HG02884 (cell line): ENCODE results near the gene SH3TC1.

Experiments
- ATAC-seq: cut with Tn5 transposase; IDR thresholded peaks from one replicate; pipeline ENCODE4 v1.9.1; 2021; ENCODE audit warnings: mild to moderate bottlenecking, moderate library complexity; ENCODE audit not compliant: unreplicated experiment

Gene SH3TC1

DNA sequence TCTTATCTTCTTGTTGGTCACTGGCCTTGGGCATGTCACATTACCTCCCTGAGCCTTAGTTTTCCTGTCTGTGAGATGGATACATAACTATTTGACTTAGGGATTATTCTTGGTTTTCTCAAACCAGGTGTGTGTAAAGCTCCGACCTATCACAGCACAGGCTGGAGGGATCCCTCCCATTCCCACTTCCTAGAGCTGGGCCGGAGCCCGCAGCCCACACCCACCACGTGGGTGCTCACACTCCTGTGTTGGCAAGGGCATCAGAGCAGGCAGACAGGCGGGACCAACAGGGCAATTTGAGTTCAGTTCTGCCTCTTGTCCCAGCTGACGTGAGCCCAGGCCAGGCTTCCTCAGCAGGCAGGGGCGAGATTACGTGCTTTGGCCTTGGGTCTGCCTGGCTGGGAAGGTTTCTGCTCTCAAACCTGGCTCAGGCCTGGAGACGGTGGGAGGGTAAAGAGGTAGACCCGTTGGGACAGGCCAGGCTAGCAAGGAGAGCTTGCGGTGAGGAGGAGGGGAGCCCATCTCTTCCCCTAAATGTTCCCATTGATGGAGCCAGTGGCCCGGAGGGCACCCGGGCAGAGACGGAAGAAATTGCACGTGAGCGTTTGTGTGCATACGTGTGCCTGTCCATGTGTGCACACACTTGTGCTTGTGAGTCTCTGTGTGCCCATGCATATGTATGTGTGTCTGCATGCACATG is 734 bp upstream of the SH3TC1 start:
- ATAC-seq, result no peak

DNA sequence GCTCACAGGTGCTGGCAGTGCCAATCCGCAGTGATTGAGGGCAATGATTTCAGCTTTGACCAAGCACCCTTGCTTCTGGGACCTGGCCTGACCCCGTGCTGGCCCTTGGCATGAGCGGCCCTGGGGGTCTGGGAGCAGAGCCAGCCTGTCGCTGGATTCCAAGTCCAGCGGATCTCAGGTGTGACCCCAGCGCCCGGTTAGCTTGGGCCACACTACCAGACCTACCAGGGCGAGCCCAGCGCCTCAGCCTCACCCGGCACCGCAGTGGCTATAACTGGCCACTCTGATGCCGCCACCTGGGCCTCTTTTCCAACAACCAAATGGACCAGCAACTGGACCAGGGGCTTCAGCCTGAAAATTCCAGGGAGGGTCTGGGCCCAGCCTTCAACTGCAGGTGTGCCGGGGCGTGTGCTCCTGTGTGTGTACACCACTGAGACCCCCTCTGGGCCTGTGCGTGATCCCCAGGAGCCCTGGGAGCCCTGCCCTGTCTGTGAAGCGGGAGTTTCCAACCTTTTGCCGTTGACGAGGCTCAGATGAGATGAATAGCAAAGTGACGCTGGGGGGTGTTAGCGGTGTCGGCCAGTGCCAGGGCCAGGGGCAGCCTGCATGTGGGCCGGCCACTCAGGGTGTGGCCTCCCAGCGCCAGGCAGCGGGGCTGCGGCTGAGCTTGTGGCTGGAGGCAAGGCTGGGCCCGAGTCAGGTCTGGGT is 658 bp downstream of the SH3TC1 start:
- no peak for ATAC-seq

DNA sequence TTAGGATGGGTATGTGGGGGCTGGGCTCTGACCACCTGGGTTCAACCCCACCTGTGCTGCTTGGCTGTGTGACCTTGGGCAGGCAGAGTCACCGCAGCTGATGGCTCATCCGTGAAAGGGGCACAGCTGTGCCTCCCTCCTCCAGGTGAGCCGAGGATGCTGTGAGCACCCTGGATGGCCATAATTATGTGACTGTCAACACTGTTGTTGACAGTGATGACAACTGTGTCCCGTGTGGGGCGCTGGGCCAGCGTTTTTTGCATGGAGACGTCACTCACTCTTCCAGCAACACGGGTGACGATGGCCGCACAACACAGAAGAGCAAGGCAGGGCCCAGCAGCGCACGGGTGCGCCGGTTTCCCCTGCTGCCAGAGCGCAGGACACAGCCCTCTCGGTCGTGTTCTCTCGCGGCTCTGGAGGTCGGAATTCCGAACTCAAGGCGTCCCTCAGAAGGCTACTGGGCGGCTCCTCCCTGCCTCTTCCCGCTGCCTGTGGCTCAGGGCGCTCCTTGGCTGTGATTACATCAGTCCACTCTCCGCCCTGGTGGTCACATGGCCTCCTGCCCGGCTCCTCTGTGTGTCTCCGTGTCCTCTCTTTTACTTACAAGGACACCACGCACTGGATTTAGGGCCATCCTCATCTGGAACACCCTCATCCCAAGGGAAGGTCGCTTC is 1.3 kb downstream of the SH3TC1 start:
- ATAC-seq, result no peak

DNA sequence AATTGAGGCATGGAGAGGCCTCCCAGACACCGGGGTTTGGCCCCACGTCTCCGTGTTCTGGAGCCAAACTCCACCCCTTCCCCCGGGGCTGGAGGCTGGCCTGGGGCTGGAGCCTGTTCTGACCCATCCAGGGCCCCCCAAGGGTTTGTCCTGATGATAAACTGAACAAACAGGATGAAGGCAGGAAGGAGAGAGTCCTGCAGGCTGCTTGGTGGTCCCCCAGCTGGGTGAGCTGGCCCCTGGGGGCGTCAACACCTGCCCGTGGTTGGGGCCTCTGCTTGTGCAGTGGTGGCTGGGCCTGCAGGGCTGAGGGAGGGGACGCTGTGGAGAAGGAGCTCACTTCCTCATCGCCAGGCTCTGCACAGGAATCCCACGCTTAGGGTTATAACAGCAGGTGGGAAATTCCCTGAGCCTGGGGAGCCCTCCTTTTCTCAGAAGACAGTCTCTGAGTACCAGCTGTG is 2.3 kb downstream of the SH3TC1 start:
- peak; percentile 40 for ATAC-seq

DNA sequence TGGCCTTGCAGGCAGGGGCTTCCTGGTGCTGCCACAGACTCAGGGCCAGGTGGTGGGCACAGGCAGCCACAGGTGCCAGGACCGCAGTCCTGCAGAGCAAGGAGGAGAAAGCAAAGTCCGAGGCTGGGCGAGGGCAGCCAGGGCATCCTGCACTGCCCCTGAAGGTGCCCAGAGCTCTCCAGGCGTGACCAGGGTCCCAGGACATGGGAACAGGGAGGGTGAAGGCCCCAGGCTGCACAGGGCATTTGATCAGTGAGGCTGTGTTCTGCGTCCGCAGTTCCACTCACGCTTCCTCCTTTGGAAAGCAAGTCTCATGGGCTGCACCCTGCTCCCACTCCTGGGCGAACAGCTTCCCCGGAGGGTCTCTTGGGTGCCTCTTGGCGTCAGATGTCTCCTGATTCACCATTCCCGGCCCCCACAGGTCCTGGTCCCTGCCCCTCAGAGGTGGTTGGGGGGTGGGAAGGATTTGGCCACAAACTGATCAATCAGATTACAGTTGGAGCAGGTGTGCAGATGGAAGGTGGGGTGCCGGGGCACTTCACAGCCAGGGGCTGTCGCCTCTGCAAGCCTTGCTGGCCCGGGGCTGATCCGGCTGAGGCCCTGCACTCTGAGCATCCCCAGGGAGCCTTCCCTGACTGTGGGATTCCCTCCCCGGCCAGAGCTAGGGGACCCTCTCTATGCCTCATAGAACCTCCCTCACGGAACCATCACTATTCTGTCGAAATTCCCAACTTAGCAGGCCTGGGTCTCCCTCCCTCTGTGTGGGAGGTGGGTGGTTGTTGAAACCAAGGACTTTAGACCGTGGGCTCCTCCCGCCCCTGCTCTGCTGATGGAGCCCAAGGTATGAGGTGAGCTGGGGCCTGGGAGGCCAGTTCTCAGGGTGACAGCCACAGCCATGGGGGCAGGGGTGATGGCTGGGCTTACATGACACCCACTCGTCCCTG is 3.3 kb downstream of the SH3TC1 start:
- ATAC-seq, result no peak

DNA sequence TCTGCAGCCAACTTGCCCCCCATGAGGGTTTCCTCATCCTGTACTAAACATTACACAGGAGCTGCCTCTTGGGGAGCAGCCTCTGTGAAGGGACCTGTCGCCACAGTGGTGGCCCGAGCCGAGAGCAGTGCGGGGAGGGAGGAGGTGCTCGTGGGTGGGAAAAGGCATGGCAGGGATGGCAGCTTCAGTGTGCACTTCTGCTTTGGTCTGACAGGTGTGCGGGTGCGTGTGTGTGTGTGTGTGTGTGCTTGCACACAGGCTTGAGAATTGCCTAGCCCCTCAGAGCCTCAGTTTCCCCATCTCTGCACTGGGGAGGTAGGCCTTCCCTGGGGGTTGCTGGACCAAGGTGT is 3.9 kb downstream of the SH3TC1 start:
- no peak for ATAC-seq

DNA sequence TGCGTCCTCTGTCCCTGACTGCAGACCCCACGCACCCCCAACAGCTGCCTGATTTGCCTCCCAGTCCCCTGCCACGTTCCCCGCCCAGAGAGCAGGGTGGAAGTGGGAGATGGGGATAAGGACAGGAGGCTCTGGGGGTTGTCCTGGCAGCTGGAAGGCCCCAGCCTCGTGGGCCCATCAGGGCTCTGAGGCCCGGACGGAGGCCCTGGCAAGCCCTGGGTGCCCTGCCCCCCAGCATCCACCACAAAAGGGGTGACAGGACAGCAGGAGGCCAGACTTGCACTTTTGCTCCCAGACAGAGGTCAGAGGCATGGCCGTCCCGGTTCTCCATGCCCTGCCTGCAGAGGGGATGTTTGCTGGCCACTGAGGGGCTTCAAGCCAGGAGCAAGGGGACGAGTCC is 4.7 kb downstream of the SH3TC1 start:
- no peak for ATAC-seq

DNA sequence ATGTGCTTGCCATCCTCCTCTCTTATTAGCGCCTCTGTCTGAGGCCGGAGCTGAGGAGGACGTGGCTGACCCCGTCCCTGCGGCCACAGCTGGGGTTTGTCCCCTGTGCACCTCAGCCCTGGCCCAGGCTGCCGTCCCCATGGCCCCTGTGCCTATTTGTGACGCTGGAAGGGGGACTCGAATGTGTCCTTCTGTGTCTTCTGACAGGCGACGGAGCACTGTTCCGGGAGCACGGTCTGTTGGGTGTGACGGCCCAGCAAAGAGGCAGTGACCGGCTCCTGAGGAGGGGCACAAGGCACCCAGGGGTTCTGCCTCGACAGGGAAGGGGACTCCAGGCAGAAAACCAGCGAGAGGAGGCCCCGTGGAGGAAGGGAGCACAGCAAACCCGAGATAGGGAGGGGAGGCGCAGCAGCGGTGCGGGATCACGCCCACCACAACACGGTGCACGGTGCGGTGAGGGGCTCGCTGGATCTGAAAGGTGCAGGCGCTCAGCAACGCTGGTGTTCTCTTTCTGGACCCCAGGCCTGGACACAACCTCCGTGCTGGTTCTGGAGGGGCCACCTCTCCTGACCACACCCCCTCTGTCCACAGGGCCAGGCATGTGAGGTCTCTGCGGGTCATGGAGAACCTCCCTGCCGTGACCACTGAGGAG is 5.6 kb downstream of the SH3TC1 start:
- no peak for ATAC-seq

DNA sequence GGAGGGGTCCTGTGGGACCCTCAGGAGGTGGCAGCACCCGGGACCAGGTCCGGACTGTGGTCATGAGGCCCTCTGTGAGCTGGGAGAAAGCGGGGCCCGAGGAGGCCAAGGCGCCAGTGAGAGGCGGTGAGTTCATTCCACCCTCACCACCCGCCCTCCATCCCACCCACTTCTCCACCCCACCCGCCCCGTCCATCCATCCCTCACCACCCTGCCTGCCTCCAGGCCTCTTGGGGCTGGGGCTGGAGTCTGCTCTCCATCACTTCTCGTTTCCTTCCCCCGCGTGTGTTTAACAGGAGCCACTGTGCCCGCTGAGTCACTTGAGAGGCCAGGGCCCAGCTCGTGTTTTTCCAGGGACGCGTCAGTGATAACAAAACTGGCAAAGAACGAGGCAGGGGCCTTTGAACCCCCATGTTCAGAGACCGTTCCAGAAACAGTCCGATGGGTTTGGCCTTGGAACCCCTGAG is 6.2 kb downstream of the SH3TC1 start:
- ATAC-seq, result no peak

DNA sequence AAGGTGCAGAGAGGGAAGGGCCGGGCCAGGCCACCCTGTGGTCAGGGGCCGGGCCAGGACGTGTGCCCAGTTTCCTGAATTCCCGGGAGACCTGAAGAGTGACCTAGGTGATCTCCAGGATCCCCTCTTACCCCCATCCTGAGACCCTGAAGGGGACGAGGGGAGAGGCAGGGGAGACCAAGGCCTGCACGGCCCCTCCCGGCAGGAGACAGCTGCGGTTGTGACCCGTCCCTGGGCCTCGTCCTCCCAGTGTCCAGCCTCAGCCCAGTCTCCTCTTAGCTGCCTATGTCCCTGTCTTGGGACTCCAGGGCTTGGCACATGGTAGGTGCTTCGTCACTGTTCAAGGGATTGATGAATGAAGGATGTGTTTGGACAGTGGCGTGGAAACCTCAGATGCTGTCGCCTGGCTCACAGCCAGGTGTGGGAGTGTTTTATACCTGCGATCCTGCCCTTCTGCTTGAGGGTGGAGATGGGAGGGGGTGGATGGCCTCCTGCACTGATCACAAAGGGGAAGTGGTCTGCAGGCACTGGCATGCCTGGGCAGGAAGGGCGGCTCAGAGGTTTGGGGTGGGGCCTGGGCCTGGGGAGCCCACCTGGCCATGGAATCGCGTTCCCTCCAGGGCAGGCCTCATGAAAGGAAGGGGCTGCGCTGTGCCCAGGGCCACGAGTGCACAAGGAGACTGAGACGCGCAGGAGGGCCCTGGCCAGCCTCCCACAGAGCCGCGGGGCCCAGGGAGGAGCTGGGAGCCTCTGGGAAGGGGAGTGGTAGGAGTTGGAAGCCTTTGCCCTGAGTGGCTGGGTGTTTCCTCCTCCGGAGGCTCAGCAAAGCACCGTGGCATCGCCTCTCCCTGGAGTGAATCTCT is 6.9 kb downstream of the SH3TC1 start:
- ATAC-seq, result no peak

DNA sequence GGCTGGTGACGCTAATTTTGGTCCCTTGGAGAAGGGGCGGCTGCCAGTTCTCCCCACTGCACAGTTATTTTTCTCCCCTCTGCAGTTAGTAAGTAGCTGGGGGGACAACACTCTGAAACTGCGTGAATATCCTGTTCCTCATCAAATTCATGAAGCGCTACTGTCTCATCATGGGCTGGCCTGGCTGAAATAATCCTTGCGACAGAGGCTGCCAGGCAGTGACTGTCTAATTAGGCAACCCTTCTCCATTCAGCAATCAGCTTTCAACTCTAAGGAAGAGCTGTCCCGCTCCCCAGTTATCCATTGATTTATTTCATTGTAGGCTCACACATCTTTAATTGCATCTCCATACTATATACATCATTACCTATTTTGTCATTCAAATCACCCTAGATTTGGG is 8.2 kb downstream of the SH3TC1 start:
- no peak for ATAC-seq

DNA sequence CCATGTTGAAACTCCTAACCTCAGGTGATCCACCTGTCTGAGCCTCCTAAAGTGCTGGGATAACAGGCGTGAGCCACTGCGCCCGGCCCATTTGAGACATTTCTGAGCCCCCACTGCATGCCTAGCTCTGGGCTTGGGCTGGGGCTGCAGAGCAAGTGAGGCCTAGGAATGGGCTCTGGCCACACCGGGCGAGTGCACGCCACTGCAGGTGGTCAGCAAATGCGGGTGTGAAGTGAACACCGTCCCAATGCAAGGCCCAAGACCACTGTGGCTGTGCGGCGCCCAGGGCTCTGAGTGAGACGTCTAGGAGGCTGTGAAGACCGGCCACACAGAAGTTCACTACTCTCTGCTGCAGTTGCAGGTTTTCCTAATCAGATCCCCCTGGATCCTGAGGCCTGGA is 9.5 kb downstream of the SH3TC1 start:
- no peak for ATAC-seq

DNA sequence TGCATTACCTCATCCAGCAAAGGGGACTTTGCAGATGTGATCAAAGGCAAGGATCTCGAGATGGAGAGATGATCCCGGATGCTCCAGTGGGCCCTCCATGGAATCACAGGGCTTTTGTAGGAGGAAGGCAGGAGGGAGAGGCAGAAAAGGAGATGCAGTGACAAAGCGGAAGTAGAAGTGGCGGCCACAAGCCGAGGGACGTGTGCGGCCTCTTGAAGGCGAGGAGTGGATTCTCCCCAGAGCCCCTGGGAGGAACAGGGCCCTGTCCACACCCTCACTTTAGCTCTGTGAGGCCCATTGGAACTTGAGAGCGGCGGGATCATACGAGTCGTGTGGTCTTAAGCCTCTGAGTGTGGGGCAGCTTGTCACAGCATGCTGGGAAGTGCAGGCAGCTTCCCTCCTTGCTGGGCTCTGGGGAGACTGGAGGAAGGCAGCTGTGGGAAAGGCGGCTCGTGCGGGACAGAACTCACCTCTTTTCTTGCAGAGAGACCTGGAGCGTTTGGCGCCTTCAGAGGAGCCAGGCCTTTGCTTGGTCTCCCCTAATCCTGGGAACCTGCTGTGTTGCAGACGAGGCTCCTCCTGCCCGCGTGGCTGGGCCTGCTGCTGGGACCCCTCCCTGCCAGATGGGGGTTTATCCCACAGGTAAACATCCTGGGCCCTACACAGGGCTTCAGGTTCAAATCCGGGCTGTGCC is 10.2 kb downstream of the SH3TC1 start:
- ATAC-seq, result no peak

DNA sequence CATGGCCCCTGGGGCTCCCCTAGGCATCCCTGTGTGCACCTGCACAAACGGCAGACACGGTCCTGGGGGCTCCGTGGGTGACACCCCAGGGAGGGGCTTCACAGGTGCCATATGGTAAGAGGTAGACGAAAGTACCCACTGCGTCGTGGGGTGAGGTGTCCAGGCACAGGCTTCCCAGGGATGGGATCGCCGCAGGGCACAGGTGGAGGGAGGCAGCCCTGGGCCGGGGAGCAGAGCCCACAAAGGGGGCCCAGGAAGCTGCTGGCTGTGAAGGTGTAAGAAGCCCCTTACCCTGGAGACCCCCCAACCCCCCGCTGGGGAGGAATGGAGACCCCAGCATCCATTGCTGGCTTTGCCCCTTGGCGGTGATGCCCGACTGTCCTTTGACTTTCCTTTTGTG is 10.9 kb downstream of the SH3TC1 start:
- ATAC-seq, result no peak

DNA sequence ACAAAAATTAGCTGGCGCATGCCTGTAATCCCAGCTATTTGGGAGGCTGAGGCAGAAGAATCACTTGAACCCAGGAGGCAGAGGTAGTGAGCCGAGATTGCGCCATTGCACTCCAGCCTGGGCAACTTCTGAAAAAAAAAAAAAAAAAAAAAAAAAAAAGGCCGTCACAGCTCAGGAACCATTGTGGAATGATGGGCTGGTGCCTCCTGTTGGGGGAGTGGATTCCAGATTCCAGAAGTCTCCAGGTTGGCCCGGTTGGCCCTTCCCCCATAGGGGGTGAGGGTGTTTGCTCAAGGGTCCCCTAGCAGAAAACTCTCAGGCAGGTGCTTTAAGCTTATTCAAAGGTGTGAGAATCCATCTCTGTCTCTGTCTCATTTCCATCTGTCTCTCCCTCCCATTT is 11.5 kb downstream of the SH3TC1 start:
- no peak for ATAC-seq

DNA sequence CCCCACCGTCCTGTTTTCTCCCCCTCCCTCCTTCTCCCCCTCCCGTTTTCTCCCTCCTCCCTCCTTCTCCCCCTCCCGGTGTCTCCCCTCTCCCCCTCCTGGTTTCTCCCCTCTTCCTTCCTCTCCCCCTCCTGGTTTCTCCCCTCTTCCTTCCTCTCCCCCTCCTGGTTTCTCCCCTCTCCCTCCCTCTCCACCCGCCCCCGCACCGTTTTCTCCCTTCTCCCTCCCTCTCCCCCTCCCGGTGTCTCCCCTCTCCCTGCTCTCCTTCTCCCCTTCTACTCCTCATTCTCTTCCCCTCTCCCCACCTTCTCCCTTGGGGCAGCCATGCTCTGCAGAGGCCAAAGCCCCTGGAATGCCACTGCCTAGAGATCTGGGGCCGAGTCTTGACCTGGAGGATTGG is 12.2 kb downstream of the SH3TC1 start:
- ATAC-seq, result no peak

DNA sequence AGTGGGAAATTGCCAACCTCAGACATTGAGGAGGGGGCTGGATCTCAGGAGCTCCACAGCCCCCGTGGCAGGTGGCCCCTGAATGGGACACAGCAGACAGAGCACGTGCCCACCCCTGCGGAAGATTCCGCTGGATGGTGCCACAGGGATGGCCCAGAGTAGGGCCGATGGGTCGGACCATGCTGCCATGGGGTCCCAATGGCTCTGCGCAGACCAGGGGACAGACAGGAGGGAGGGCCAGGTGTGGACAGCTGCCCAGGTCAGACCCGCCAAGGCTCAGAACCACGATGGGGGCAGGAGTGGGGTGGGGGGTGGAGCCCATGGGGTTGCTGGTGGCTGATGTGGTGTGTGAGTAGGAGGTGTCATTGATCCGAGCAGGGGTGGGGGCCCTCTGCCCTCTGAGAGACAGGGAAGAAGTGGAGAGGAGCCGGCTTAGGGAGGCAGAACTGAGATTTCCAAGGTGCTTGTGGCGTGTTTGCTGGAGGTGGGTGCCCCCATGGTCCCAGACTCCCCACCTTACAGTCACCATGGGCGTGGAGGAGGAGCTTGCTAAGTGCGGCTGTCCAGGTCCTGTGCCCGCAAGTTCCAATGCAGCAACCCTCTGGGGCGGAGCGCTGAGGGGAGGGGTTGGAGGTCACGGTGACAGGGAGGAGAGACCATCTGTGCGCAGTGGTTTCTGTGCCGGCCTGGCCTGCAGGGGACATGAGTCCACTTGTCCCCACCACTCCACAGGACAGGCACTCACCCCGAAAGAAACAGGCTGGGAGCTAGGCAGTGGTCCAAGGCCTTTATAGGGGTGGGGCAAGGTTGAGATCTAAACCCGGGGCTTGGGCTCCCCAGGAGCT is 12.9 kb downstream of the SH3TC1 start:
- no peak for ATAC-seq

DNA sequence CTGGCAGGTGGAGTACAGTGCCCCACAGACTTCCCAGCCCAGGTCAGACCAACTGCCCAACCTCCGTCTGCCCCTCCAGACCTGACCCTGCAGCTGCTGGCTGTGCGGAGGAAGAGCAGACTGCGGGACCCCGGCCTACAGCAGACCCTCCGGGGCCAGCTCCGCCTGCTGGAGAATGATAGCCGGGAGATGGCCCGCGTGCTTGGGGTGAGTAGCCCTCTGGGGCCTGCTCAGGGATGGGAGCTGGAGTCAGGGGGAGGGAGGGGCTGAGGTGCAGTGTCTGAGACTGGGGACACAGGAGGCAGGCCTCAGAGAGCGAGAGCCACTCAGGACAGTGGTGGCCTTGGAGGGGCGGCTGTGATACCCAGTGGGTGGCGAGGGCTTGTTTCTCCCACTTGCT is 13.5 kb downstream of the SH3TC1 start:
- ATAC-seq, result no peak
